HG03159 (cell line): ENCODE measurements around the gene THAP5.
A peak's percentile ranks its signal among the peaks of the same experiment; 100 is the strongest.

Experiments
- ATAC-seq: cut with Tn5 transposase; IDR thresholded peaks from one replicate; pipeline ENCODE4 v1.9.1; 2021; ENCODE audit warnings: mild to moderate bottlenecking, moderate library complexity; ENCODE audit not compliant: unreplicated experiment

Gene THAP5

GRCh38 chr7:108537229-108537628 lies 32.3 kb downstream of the THAP5 start:
- no peak for ATAC-seq

GRCh38 chr7:108535744-108536143 lies 33.8 kb downstream of the THAP5 start:
- ATAC-seq = no peak

- no peak for ATAC-seq
Measured at GRCh38 chr7:108535257-108535656, 34.2 kb downstream of the THAP5 start.

- no peak for ATAC-seq
Measured at GRCh38 chr7:108533712-108534111, 35.8 kb downstream of the THAP5 start.

- no peak for ATAC-seq
Measured at GRCh38 chr7:108529341-108529740, 40.2 kb downstream of the THAP5 start.

GRCh38 chr7:108528183-108528712 lies 41.3 kb downstream of the THAP5 start:
- ATAC-seq = no peak

- no peak for ATAC-seq
Measured at GRCh38 chr7:108526768-108527017, 42.8 kb downstream of the THAP5 start.

GRCh38 chr7:108525985-108526767 lies 43.3 kb downstream of the THAP5 start, which contains the start of gene PNPLA8:
TSS of gene PNPLA8 (minus strand) at chr7:108526135. CDS start at chr7:108515491, 10,644 bp downstream.
- peak; percentile 95 for ATAC-seq

- peak; percentile 38 for ATAC-seq
Measured at GRCh38 chr7:108525327-108525984, 44.0 kb downstream of the THAP5 start.

- no peak for ATAC-seq
Measured at GRCh38 chr7:108522780-108523179, 46.7 kb downstream of the THAP5 start.

GRCh38 chr7:108517951-108518350 lies 51.6 kb downstream of the THAP5 start:
- ATAC-seq = no peak

GRCh38 chr7:108515630-108516029 lies 53.9 kb downstream of the THAP5 start:
- ATAC-seq = no peak

- no peak for ATAC-seq
Measured at GRCh38 chr7:108515013-108515412, 54.5 kb downstream of the THAP5 start.
